Chondrocyte (in vitro differentiated cells): Measurements from ENCODE around the gene RCAN1. TPM values are rescaled to one million over a fixed set of nuclear protein-coding genes. Genes with fewer than 3 reads are reported as not detected.

ENCODE experiments used
- DNase-seq: peaks from one replicate; pipeline ENCODE4 v3.0.0; 2021; ENCODE audit warnings: mixed read lengths, low spot score
- H3K27ac Mint-ChIP-seq: one replicate; pipeline ENCODE4 v1.8.0; 2021; ENCODE audit warnings: mild to moderate bottlenecking, moderate library complexity, mixed read lengths; ENCODE audit not compliant: unreplicated experiment
- H3K27me3 Mint-ChIP-seq: 2 replicates; pipeline ENCODE4 v1.8.0; 2021; ENCODE audit warnings: low read depth, mixed read lengths
- H3K36me3 Mint-ChIP-seq: 2 replicates; pipeline ENCODE4 v1.8.0; 2021; ENCODE audit warnings: low read depth, mixed read lengths
- H3K4me1 Mint-ChIP-seq: 2 replicates; pipeline ENCODE4 v1.8.0; 2021; ENCODE audit warnings: low read depth, mild to moderate bottlenecking, mixed read lengths
- H3K4me3 Mint-ChIP-seq: one replicate; pipeline ENCODE4 v1.8.0; 2021; ENCODE audit warnings: mild to moderate bottlenecking, moderate library complexity, mixed read lengths; ENCODE audit not compliant: unreplicated experiment
- H3K9me3 Mint-ChIP-seq: 2 replicates; pipeline ENCODE4 v1.8.0; 2021; ENCODE audit warnings: low read depth, mixed read lengths
- CTCF ChIP-seq: fragments of 200-600 bp; sonication (generic); IDR thresholded peaks from 2 replicates; pipeline ENCODE4 v1.5.0; 2021; ENCODE audit warnings: antibody characterized with exemption, mild to moderate bottlenecking, moderate library complexity
- total RNA-seq: library from RNA; stranded (reverse); gene quantifications from 3 replicates; pipeline ENCODE4 v1.2.1, GENCODE V29; 2021

Gene RCAN1
- total RNA-seq, 1 donor from 2014 or later: 80.9 TPM

GRCh38 chr21:34603710-34604057, 11.2 kb downstream of the RCAN1 start:
- Mint-ChIP-seq H3K27me3 (no peaks in the 10 kb centered on the region), H3K36me3 (no peaks in the 10 kb centered on the region), H3K4me3 (no peak overlapping the region), H3K9me3 (no peaks in the 10 kb centered on the region), H3K4me1 (peaks cover 2% of the 10 kb centered on the region), H3K27ac (no peak overlapping the region)
- DNase-seq: no peak
- TF ChIP-seq CTCF: no peak

GRCh38 chr21:34603002-34603709, 11.8 kb downstream of the RCAN1 start:
- TF ChIP-seq CTCF: peak; percentile 91
- Mint-ChIP-seq H3K4me1 (peaks cover 2% of the 10 kb centered on the region), H3K9me3 (no peaks in the 10 kb centered on the region), H3K27ac (no peak overlapping the region), H3K27me3 (no peaks in the 10 kb centered on the region), H3K36me3 (no peaks in the 10 kb centered on the region), H3K4me3 (no peak overlapping the region)
- DNase-seq: peak; percentile 93

- H3K9me3 Mint-ChIP-seq: no peaks in the 10 kb centered on the region
- no peaks in the 10 kb centered on the region for H3K36me3 Mint-ChIP-seq
- H3K27me3 Mint-ChIP-seq: no peaks in the 10 kb centered on the region
- no peak for TF ChIP-seq CTCF
- H3K27ac Mint-ChIP-seq: no peak overlapping the region
- H3K4me1 Mint-ChIP-seq: peaks cover 2% of the 10 kb centered on the region
- DNase-seq: no peak
- H3K4me3 Mint-ChIP-seq: no peak overlapping the region
Measured at GRCh38 chr21:34602061-34602460, 12.9 kb downstream of the RCAN1 start.

GRCh38 chr21:34599534-34600101, 15.3 kb downstream of the RCAN1 start:
- H3K27ac Mint-ChIP-seq: no peak overlapping the region
- no peaks in the 10 kb centered on the region for H3K36me3 Mint-ChIP-seq
- TF ChIP-seq CTCF: no peak
- H3K9me3 Mint-ChIP-seq: no peaks in the 10 kb centered on the region
- H3K4me3 Mint-ChIP-seq: no peak overlapping the region
- DNase-seq: no peak
- no peaks in the 10 kb centered on the region for H3K27me3 Mint-ChIP-seq
- peaks cover 2% of the 10 kb centered on the region for H3K4me1 Mint-ChIP-seq

GRCh38 chr21:34598931-34599400, 15.9 kb downstream of the RCAN1 start:
- H3K27ac Mint-ChIP-seq: no peak overlapping the region
- no peak for TF ChIP-seq CTCF
- H3K4me3 Mint-ChIP-seq: no peak overlapping the region
- DNase-seq: no peak
- H3K9me3 Mint-ChIP-seq: no peaks in the 10 kb centered on the region
- peaks cover 2% of the 10 kb centered on the region for H3K4me1 Mint-ChIP-seq
- no peaks in the 10 kb centered on the region for H3K36me3 Mint-ChIP-seq
- no peaks in the 10 kb centered on the region for H3K27me3 Mint-ChIP-seq
